GM19239 (cell line): ENCODE data around the gene NTM.

Experiments used
- DNase-seq: peaks from one replicate; pipeline ENCODE4 v3.0.0; 2011; ENCODE audit warnings: low spot score; ENCODE audit not compliant: insufficient read length
- FAIRE-seq: peaks from 2 replicates; lab custom pipeline; 2011; peaks lifted over from hg19 to GRCh38; lab: Jason Lieb, UNC

Gene NTM

DNA sequence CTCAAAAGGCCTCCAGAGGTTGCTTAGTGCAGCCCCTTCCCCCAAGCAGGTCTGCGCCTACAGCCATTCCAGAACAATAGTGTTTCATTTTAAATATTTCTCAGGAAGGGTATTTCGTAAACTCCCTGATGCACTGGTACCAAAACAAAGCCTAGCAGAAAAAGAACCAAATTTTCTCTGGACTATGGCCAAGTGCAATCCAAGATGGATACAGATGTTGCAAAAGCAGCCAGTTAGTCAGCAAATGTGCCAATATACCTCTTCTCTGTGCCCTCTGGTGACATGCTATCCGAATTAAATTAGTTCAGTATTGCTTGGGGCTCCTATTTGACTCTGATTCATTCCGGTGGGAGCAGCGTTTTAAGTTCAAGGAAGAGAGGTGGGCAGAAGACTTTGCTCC lies 247.8 kb downstream of the NTM start:
- DNase-seq (no peak), FAIRE-seq (no peak)

DNA sequence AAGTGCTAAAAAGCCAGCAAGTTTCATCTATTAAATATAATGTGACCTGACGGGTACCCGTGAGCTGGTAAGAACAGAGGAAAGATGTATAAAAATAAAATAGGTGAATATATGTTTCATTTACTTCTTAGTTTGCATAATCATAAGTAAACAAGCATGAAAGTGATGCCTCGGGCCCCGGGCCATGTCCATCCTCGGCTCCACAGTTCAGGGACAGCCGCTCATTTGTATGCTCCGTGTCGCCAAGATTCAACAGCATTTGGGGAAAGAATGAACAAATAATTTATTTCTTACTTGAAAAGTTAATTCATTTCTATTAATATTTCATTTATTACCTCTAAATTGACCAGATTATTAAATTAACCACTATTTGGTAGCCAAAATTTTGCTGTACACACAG lies 251.8 kb downstream of the NTM start:
- FAIRE-seq = no peak

DNA sequence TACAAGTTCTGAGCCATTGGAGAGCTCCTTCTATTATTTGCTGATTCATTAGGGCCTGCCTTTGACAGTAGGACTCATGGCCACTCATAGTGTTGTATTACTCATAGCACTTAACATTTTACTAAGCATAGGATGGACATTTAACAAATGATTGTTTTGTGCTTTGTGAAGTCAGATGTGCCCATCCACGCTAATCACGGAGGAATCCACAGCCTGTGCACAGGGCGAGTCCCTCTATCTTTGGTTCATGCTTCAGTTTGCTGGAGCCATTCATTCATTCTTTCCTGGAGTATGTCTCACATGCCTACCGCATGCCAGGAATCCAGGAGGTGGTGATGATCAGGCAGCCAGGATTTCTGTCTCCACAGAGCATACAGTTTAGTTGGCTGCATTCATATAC lies 254.1 kb downstream of the NTM start:
- no peak for DNase-seq
- no peak for FAIRE-seq

More for the DNA sequence above, 251.8 kb downstream of the NTM start:
- DNase-seq = no peak

DNA sequence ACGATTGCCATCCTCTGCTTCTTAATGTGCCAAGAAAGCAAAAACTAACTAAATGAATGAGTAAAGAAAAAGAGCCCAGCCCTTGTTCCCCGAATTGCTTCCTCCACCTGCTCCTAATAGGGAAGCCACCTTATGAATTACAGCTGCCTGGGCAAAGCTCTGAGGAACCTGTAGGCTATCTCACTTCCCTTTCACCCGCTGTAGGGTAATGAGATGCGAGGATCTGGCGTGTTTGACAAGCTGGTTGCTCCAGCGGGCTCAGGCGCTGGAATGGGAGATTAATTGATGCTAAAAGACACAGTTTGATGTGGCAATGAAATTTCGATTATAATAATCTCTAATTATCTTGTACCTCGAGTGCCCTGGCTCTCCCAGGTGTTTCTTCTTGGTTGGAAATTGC lies 256.4 kb downstream of the NTM start:
- DNase-seq = no peak
- no peak for FAIRE-seq

DNA sequence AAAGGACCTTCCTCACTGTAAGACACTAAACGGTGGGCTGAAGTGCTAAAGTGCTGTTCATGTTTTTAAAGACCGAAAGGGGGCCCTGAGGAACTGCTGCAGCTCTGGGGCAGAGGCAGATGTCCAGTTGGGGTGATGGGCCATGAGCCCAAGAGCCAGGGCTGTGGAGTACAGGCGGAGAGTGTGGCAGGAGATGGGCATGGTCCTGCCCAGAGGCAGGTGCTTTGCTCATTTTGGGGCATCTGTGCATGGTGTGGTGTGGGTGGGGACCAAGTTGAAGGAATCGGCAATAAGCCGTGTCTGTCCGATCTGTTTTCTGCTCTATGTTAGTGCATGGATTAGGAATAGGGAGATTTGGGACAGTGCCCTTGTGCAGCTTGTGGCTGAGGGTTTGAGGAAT lies 258.3 kb downstream of the NTM start:
- FAIRE-seq (no peak), DNase-seq (no peak)

DNA sequence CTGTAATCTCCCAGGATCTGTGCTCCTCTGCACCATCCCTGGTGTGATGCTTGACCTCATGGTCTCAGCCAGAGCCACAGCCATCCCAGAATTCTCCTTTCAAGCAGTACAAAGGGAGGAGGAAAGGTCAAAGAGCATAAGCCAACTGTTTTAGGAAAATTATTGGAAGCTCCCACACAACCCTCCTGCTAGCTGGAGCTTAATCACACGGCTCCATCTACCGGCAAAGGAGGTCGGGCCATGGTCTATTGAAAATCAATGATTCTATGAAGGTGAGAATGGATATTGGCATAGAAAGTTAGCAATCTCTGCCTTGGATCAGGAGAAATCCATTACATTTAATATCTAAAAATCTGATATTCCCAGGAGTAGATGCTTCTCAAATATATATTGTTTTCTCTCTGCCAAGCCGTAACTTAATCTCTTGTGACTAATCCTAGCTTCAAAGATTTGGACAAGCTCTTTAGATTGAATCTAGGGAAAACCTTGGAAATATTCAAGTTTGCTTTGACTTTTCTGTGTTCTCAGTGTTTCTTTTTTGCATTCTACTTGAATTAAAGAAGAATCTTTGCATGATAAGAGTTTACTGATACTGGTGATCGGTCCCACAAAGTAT lies 259.6 kb downstream of the NTM start:
- FAIRE-seq (no peak), DNase-seq (no peak)

DNA sequence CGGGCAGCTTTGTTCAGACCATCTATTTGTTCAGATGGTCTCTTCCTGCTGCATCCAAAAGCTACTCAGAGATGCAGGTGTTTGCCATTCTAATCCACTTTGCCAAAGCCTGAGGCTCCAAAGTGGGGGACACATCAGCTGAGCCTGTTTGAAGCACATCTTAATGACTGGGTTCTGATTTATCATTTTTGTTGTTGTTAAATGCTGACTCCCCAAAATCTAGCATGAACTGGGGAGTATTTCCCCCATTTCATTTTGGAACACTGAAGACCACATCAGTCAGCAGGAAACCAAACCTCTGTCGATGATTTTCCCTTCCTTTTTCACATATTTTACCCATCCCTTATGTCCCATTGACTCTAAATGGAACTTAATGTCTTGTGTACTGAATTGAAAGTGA lies 262.6 kb downstream of the NTM start:
- DNase-seq = no peak
- FAIRE-seq = no peak

DNA sequence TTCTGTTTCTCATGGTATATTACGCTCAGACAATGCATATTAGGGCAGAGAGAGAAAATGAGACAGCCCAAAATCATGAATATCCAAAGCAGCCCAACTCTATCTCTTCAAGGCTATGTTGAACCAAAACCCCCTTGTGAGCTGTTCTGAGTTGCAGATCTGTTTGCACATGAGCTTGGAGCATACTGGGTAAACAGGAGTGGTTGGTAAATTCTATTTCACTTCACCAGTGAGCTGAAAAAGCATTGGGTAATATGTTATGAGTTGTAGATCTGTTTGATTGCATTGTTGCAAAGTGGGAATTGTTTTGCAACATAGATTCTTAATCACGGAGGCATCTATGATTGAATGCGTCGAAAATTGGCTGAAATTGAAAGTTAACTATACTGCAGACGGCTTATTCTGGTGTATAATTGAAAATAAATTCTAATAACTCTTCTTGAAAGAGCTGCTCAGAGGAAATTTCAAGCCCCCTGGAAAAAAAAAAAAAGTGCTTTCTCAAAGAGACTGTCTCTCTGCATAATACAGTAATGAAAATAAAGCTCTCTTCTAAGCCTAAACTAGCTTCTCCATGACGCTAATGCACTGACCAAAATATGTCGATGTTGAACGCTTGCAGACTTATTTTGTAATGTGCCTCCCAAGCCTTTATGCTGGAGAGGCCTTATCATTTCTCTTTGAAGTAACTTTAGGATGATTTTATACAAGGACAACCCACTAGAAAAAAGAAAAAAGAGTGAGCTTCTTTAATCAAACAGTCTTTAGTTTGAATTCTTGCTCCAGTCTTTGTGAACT lies 263.7 kb downstream of the NTM start:
- FAIRE-seq (no peak), DNase-seq (no peak)

DNA sequence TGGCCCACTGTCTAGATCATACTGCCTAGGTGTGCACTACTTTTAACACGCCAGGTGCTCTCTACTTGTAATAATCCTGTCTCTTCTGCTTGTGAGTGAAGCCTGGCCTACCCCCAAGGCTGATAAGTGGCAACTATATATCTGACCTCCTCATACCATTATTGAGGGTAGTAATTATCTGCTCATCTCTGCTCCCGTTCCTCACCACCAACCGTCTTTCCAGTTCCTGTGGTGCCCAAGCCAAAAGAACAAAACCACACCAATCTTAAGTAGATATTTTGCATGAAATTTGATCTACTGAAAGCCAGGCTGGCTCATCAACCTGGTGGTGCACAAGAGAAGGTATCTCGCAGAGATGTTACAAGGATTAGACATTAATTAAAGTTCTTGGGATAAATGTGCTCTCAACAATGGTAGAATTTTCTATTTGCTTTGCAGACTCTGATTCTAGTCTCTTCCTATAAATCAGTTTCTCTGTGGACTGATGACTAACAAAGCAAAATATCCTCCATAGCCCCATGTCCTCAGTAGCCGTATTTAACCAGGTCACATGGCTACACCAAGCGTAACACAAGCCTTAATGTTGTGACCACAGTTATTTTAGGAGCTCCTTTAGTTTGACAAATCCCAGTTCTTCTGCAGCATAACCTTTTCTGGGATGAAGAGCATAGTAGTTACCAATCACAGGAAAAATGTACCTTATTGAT lies 267.2 kb downstream of the NTM start:
- FAIRE-seq (no peak), DNase-seq (no peak)

DNA sequence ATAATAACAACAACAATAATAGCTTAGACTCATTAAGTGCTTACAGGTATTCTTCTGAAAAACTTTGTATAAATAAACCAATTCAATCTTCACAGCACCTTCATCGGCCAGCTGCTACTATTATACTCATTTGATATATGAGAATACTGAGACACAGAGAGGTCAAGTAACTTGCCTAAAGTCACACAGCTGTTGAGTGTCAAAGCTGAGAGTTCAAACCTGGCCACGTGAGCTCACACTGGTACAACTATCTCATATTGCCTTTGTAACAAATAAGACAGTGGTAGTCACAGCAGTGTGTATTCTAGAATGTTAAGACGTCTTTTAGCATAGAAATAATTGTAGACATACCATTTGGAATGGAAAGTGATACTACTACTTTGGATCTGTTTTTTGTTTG lies 268.5 kb downstream of the NTM start:
- FAIRE-seq = no peak
- no peak for DNase-seq

DNA sequence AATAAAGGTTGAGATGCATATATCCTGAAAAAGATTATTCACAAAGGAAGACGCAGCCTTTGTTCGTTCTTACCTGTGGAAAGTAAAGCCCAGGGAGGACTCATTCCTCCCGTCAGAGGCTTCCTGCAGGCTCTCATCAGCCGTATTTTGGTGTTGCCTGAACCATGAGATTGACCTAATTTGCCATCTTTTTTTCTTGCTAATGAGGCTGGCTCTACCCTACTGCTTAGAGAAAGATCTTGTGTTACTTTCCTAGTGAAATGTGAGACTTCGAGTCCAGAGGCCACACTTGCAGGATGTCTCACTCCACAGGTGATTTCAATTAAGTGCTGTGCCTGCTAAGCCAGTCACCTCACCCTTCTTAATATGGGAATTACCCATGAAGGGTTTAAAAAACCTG lies 269.9 kb downstream of the NTM start:
- no peak for DNase-seq
- no peak for FAIRE-seq

DNA sequence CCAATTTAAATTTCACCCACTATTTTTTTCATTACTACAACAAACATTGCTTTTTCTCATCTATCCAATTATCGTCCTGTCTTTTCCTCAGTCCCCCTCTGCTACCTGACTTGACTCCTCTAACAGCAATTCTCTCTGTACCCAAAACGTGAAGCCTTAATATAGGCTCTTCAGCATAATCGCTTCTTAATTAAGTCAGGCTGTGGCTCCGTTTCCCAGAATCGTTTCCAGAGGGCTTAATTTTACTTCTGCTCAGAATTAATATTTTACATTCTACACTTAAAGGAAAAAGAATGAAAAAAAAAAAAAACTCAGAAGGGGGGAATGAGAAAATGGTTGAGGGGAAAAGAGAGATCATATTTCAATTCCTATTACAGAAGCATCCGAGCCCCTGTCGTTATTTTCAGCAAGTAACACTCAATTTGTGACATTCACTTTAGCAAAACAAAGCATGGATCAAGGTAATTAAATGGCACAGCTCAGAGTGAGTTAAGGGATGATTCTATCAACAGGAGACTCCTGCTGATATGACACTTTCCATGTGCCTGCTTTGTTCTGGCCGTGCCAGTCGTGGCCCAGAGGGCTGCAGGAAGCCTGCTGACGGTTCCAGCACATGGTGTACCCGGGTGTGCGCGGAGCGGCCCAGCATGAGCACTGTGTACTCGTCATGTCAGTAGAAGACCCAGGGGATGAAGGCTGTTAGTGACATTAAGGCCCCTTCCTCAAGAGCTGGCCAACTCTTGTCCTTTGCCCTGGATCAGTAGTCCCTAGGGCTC lies 272.5 kb downstream of the NTM start:
- FAIRE-seq (no peak), DNase-seq (no peak)

DNA sequence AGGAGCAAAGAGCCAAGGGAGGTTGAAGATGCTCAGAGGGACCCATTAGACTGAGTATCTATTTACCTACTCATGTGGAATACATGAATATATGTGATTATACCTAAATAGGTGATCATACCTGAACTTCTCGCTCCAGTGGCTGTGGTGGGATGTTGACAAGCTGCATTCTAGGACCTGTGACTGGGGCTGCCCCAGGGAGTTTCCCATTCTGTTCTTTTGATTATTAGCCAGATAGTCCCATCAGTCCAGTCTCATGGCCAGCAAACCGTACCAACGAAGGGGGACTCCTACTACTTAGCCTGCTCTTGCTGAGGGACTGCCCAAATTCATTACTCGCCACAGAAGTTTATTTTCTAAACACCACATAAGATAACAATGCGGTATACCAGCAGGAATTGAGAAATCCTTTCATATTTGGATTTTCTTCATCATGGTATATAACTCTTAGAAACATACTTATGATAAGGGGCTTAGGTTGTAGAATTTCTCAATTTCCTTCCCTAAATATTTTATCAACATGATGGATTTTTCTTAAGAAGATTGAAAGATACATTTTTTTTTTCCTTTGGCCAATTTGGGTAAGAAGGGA lies 273.9 kb downstream of the NTM start:
- no peak for FAIRE-seq
- DNase-seq = no peak

DNA sequence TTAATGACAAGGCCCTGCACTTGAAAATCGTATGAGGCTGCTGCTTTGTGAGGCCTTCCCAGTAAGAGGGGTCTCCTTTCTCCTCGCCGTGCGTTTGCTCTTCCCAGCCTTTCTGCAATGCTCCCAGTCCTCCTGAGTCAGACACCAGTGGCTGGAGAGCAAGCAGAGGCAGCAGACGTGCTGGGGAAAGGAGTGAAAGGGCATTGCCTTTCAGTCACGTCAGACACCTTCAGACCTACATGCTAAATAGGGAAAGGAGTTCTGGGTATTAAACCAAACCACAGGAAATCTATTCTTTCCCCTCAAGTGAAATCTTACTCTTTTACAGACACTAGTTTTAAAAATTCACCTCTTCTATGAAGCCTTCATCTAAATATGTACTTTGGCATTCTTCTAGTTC lies 274.8 kb downstream of the NTM start:
- FAIRE-seq (no peak), DNase-seq (no peak)

DNA sequence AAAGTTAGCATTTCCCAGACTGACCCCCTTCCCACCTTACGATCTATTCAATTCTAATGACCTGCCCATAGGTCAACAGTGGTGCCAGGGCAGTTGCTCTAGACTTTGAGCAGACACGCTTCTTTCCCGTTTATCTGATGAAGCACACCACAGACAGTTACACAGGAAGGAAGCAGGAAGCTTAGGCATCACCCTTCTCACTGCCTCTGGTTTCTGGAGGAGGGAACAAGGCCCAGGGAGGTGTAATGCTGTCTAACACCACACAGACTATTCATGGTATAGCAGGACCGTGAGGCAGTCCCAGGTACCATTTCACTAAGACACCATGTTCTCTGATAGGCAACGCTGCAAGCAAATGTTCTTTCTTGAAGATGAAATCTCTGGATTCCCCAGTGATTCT lies 279.4 kb downstream of the NTM start:
- no peak for DNase-seq
- no peak for FAIRE-seq

DNA sequence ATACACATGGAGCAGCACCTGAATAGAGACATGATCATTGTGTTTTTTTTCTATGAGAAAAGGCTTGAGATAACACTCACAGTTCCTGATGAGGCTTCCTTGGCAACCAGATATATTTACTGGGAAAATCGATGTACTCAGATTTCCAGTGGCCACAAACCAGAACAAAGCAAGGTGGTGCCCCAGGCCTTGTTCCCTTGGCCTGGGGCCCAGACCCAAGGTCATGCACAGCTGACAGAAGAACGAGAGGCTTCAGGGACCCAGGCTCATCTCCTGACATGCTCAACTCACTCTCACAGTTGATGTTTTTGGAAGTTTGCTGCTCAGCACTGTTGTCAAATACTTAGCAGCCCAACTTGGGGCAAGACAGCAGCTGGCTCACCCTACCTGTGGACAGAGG lies 281.8 kb downstream of the NTM start:
- DNase-seq (no peak), FAIRE-seq (no peak)

DNA sequence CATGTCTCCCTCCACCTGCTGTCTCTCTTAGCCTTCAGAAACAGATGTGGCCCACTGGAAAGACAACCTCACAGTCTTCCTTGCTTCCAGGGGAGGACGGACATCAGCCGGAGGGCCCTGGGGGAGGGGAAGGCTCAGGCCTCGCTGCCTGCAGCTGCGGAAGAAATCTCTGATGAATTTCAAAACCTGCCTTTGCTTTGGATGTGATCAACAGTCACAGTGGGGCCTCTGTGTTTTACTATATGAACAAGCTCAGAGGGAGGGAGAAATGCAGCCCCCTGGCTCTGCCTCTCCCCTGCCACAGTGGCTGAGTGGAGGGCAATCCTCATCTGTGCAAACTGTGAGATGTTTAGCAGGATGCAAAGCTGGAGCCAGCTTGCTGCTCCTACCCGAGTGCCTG lies 282.8 kb downstream of the NTM start:
- no peak for DNase-seq
- FAIRE-seq = no peak

DNA sequence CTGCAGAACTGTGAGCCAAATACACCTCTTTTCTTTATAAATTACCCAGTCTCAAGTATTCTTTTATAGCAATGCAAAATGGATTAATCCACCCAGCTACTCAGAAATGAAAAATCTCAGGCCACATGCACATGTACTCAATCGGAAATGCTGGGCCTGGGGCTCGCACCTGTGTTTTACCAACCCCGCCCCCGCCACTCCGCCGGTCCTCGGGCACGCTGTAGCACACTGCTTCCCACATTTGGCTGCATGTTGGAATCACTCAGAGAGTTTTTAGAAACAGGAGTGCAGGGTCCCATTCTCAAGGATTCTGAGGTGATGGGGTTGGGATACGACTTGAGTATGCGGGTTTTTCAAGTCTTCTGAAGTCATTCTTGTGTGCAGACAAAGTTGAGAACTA lies 284.4 kb downstream of the NTM start:
- DNase-seq (no peak), FAIRE-seq (no peak)

DNA sequence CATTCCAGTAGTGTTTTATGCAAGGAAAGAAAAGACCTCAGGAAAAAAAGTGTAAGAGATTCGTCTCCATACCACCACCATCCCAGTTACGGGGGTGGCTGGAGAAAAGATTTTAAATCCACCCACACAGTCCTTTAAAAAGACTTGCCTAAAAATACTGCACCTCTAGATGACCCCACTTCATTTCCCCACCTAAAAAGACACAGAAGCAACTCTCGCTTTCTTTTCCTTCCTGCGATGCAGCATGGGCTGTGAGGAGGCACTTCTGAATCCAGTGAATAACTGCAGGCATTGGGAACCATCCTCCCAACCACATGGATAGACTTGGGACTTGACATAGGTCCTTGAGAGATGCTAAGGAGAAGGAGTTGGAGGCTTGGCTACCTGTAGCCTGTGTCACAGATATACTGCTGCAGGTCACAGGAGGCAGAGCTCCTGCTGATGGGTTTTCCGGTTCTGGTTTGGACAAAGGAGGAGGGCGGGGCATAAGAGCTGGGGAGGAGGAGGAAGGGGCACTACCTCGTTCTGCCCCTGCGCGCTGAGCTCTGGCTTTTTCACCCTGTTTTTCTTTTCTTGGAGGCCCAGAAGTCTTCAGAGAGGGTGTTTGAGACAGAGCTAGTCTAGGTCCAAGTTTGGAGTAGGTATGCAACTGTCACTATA lies 285.9 kb downstream of the NTM start:
- DNase-seq (no peak), FAIRE-seq (no peak)

DNA sequence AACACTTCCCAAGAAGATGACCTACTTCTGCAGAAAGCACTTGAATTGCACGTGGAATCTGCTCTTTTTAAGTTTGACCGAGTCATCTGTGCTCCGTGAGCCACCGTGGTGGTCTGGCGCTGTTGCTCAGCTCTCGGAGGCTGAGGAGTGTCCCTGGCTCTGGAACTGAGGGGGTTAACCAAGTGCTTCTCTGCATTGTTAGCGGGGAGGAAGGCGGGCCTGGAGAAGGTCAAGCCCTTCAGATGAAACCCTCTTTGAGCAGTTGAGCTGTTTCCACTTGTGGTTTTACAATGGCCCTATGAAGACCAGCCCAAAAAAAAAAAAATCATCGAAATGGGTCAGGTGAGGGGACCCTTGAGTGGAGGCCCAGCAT lies 286.4 kb downstream of the NTM start:
- DNase-seq = no peak
- FAIRE-seq = no peak
